ENCODE data around the gene PPY.
"Not testable (repeated sequence)": the region's sequence is repeated elsewhere in the genome, so short reads cannot be mapped to it uniquely, and the experiment has no call there.

Gene PPY

GRCh38 chr17:43928609-43929008, 13.7 kb downstream of the PPY start:
- no peak for DNase-seq

- not testable (repeated sequence) for DNase-seq
Measured at GRCh38 chr17:43927929-43928328, 14.3 kb downstream of the PPY start.

DNA sequence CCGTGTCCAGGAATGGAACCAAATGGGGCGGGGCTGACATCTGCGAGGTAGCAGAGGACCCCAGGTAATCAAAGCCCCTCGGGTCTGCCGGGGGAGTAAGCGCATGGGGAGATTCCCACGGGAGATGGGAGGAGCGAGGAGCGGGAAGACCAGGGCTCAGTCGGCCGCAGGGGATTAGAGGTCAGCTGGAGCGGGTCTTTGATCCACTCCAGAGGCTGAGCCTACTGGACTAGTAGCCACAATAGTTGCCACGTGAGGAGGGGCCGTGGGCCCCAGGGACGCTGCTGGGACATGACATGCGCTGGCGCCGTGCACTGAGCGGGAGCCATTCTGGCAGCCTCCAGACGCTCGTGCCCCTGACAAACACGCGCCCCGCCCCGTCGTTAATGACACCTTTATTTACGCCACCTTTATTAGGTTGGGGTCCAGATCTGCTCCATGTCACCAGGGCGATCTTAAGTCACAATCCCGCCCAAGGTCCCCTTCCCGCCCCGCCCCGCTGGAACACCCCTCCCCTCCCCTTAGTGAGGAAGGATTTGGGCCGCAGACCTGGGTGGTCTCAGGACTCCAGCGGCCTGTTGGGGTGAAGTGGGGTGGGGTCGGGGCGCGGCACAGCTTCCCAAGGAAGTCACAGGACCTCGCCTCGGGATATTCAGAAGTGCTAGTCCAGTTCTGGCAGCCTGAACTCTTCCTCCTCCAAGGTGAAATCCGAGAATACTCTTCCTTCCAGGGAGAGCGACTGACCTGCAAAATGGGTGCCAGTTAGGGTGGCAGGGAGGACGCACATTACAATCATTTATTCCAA, 15.0 kb downstream of the PPY start:
- no peak for DNase-seq

DNA sequence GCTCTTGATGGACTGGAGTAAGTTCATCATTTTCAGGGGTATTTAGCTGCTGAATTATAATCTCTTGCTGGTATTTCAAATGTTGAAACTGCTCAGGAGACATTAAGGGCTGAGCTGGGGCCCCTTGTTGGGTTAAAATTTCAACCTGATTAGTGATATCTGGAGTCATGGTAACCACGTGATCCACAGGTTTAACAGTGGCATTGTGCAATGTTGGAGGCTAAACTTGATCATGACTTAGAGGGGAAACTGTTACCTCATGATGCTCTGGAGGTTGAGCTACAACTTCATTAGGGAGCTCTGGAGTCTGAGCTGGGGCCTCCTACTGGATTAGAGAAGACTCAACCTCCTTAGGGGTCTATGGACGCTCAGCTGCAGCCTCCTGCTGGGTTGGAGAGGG, 17.7 kb downstream of the PPY start:
- DNase-seq: no peak

GRCh38 chr17:43920500-43921095, 21.7 kb downstream of the PPY start:
- DNase-seq: no peak

GRCh38 chr17:43918026-43918389, 24.3 kb downstream of the PPY start:
- no peak for DNase-seq

DNA sequence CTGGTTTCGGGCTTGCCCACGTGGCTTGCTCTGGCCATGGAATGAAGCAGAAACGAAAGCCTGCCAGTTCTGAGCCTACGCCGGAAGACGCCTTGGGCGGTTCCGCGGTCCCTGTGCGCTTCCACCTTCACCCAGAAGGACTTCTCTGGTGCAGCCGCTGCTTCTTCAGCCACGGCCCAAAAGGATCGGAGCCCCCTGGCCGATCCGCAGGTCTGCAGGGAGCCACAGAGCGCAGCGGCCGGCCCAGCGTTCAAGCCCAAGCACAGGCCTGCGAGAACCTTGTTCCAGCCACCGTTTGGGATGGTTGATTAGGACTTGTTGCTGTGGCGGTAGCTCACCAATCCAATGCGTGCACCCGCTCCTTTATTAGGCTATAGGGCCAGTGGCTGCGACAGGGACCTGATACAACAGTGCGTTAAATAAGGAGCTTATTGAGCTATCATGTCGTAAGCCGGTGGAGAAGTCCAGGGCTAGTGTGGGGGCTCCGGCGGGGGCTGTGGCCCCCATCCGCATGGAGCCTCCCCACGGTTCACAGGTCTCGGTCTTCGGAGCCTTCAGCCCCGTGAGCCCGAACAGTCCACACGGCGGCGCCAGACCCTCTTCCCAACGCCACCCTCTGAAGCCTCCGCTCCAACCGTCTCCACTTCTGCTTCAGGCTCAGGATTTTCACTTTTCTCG, 24.8 kb downstream of the PPY start:
- no peak for DNase-seq

DNA sequence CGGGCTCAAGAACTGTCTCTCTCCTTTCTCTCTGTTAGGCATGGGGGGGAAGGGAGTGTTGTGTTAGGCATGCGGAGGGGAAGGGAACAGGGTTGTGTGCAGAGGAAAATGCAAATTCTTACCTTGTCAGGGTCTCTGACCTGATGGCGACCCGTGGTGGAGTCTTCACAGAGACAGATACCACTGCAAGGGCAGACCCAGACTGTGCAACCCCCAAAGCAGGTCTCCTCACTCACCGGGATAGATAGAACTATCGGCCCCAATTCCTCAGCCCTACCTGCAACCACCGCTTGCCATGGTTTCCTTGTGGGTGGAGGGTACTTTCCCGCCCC, 25.3 kb downstream of the PPY start:
- DNase-seq: no peak

GRCh38 chr17:43916385-43916784, 25.9 kb downstream of the PPY start:
- no peak for DNase-seq

GRCh38 chr17:43915559-43915958, 26.7 kb downstream of the PPY start:
- no peak for DNase-seq

- no peak for DNase-seq
Measured at GRCh38 chr17:43914451-43914850, 27.8 kb downstream of the PPY start.

DNA sequence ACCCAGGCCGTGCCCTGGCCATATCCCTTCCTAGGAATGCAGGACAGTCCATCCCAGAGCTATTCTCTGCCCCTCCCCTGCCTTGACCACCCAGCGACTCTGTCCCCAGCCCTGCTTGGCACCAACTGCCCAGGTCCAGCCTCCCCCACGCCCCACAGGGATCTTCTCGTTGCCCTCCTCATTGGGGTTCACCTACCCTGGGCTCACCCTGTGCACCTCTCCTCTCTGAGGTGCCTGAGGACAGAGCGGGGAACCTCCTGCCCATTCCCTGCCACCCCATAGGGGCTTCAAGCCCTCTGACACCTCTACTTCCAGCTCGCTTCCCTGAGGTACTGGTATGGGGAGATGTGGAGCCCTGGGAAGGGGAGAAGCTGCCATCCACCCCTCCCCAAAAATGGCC, 28.7 kb downstream of the PPY start:
- no peak for DNase-seq

DNA sequence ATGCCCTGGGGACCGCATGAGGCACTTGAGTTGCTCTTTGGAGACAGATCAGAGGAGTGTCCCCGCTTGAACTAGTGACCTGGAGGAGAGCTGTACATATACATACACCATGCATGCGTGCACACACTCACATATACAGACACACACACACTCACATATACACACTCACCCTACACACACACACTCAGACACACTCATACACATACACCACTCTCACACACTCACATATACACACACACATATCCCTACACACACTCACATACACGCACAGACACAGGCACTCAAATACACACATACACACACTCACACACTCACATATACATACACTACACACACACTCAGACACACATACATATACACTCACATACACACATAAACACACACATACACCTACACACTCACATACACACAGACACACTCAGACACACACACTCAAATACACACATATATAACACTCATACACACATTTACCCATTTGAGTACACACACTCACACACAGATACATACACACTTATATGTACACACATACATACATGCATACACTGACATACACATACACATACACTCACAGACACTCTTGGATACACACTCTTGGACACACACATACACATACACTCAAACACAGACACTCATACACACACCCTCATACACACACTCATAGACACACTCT, 29.5 kb downstream of the PPY start:
- no peak for DNase-seq

DNA sequence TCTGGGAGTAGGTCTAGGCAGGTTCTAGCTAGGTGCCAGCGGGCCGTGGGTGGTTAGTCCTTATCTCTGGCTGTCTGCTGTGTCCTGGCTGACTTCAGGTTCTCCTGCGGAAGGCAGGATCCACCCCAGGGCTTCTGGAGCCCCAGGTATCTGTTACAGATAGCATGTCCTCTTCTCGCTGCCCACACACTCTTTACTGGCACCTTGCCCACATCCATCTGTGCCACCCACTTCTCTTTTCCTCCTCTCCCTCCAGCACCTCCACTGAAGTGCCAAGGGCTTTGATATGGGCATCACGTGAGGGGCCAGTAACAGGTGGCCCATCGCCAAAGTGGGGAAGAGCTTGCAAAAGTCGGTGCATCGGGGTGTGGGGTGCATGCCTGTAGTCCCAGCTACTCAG, 30.4 kb downstream of the PPY start:
- no peak for DNase-seq

- no peak for DNase-seq
Measured at GRCh38 chr17:43909537-43910231, 32.6 kb downstream of the PPY start.

DNA sequence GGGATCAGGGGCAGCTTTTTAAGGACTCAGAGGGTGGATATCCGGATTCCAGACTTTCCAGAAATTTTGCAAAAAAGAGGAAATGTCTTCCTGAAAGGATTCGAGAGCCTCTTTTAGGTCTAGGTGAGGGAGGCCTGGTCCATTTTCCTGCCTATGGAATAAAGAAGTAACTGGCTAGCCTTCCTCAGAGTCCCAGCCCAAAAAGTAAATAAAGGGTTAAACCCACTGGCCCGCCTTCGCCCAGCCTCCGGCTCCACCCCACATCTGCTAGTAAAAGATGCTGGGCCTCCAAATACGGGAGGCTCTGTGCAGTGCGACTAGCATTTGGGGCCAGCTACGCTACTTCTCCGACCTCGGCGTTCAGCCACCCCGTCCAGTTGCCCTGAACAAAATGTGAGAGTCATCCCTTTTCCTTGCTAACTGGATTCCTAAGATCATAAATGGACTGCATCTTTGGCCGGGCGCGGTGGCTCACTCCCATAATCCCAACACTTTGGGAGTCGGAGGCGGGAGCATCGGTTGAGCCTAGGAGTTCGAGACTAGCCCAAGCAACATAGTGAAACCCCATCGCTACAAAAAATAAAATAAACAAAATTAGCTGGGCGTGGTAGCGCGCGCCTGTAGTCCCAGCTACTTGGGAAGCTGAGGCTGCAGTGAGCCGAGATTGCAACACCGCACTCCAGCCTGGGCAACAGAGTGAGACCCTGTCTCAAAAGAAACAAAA, 34.1 kb downstream of the PPY start:
- peak; percentile 41 for DNase-seq

DNA sequence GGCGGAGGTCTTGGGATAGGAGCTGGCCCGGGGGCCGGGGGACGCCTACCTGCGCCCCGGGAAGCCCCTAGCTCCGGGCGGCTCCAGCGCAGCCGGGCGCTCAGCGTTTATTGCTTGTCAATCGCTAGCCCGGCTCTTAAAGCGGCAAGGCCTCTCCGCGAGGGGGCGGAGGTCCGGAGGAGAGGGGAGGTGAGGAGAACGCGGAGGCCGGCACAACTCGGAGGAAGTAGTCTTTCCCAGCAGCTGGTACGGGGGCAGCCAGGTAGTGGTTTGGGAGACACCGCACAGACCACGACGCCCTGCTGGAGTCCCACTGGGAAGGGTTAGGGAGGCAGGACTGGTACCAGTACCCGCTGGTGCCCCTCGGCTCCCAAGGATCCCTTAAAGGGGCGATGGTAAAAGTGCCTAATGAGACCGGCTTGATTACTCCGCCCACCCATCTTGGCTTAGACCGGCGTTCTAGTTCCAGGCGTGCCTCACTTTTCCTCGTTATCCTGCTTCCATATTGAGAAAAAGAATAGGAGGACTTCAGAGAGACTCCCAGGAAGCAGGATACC, 34.8 kb downstream of the PPY start, which contains the start of gene MPP2:
Gene MPP2, minus strand, starts transcription at position 112 of the 557 bp plus-strand sequence. CDS start 3,076 bp downstream, outside the sequence.
- DNase-seq: peak; percentile 69

DNA sequence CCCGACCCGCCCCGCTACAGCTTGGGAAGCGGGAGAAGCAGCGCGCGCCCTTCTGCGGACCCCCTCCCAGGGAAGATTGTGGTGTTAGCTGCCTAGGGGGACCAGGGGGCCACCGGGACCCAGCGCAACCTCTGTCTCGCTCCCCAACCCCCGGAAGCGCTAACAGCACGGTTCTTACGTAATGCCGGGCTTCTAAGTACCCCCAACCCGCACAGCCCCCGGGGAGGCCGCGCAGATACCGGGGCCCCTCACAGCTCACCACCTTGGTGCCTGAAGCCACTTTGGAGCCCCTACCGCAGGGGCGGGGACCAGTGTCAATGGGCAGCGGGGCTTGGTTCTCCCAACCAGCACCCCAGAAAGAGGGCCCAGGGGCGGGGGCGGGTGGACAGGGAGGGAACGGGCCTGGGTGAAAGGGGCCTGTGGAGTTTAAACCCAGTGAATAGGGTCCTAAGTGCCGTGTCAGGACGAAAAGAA, 35.3 kb downstream of the PPY start:
- DNase-seq: no peak

- DNase-seq: peak; percentile 47
Measured at GRCh38 chr17:43905985-43906852, 36.1 kb downstream of the PPY start.

DNA sequence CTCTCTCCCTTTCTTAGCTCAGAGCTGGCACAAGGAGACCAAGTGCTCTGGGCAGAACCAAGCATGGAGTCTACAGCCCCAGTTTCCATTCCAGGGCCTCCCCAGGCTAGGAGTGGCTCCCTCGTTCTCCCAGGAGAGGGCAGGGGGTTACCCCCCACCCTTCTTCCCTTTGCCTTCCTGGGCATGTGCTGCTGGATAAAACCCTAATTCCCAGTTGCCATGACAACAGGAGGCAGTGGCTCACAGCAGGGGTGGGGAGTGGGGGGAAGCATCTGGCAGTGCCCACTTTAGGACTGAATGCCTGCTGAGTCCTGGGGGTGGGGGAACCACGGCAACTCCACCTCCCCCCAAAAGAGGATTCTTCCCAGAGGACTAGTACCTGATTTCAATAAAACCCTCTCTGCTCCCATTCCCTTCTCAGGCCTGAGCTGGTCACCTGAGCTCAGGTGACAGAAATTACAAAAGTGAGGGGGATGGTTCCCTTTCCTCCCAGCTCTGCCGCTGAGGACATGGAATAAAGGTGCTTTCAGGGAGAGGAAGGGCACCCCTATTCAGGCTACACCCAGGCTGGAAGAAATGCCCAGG, 36.8 kb downstream of the PPY start:
- DNase-seq: peak; percentile 9
